Neural cell (in vitro differentiated cells): ENCODE measurements around the gene SUN1.

Source experiments
- CTCF ChIP-seq: fragments of 450-650 bp; IDR thresholded peaks from 2 replicates; pipeline ENCODE4 v1.5.1; 2014; ENCODE audit warnings: antibody characterized with exemption, mild to moderate bottlenecking, moderate library complexity; ENCODE audit not compliant: poor library complexity, severe bottlenecking
- EP300 ChIP-seq: fragments of 450-650 bp; conservative IDR thresholded peaks from 2 replicates; pipeline ENCODE4 v1.6.1; 2014; ENCODE audit warnings: antibody characterized with exemption, mild to moderate bottlenecking, moderate library complexity; ENCODE audit not compliant: poor library complexity, severe bottlenecking
- EZH2 ChIP-seq: fragments of 200-600, 300-800 bp; shearing (Covaris generic), sonication (generic); IDR thresholded peaks from 2 replicates; pipeline ENCODE4 v1.6.1; 2014; ENCODE audit warnings: antibody characterized with exemption, low read length, borderline replicate concordance, mild to moderate bottlenecking; ENCODE audit not compliant: insufficient read depth, poor library complexity, severe bottlenecking
- MXI1 ChIP-seq: fragments of 450-650 bp; conservative IDR thresholded peaks from 2 replicates; pipeline ENCODE4 v1.6.1; 2014; ENCODE audit warnings: antibody characterized with exemption, mild to moderate bottlenecking; ENCODE audit not compliant: poor library complexity, severe bottlenecking
- POLR2AphosphoS5 ChIP-seq: IDR thresholded peaks from 2 replicates; pipeline ENCODE4 v1.6.1; 2012
- RAD21 ChIP-seq: fragments of 450-650 bp; conservative IDR thresholded peaks from 2 replicates; pipeline ENCODE4 v1.6.1; 2014; ENCODE audit warnings: antibody characterized with exemption, mild to moderate bottlenecking, moderate library complexity
- REST ChIP-seq: IDR thresholded peaks from 2 replicates; pipeline ENCODE4 v1.6.1; 2012; ENCODE audit warnings: borderline replicate concordance
- SMC3 ChIP-seq: fragments of 450-650 bp; conservative IDR thresholded peaks from 2 replicates; pipeline ENCODE4 v1.6.1; 2014; ENCODE audit warnings: antibody characterized with exemption, mild to moderate bottlenecking, moderate library complexity; ENCODE audit not compliant: poor library complexity

GRCh38 chr7:836429-836828, 4.2 kb downstream of the SUN1 start:
- TF ChIP-seq CTCF (no peak), RAD21 (no peak), REST (no peak), POLR2AphosphoS5 (no peak), EZH2 (no peak), EP300 (no peak), MXI1 (no peak), SMC3 (no peak)
